Fibroblast of villous mesenchyme (primary cell): ENCODE results near the gene RFC5. TPM values are rescaled to one million over a fixed set of nuclear protein-coding genes. Genes with fewer than 3 reads are reported as not detected.

Source experiments
- DNase-seq: peaks from one replicate; pipeline ENCODE4 v3.0.0-alpha.2; 2010; ENCODE audit warnings: low read depth
- H3K4me3 ChIP-seq: 2 replicates; pipeline ENCODE4 v1.5.1; 2011; ENCODE audit warnings: low read depth, mild to moderate bottlenecking, low read length
- total RNA-seq: library from RNA; depleted of rRNA; stranded (reverse); fragments of >200 nt; gene quantifications from 2 replicates; pipeline ENCODE4 v1.2.3, GENCODE V29; 2012
- TF ChIP-seq, protein P1 (sequence below): IDR thresholded peaks from 2 replicates; pipeline ENCODE4 v1.5.1; 2012; ENCODE audit warnings: low read depth, mild to moderate bottlenecking, low read length; ENCODE audit not compliant: insufficient read depth

RFC5 gene
- total RNA-seq, 1 donor, result 15.5 TPM

DNA sequence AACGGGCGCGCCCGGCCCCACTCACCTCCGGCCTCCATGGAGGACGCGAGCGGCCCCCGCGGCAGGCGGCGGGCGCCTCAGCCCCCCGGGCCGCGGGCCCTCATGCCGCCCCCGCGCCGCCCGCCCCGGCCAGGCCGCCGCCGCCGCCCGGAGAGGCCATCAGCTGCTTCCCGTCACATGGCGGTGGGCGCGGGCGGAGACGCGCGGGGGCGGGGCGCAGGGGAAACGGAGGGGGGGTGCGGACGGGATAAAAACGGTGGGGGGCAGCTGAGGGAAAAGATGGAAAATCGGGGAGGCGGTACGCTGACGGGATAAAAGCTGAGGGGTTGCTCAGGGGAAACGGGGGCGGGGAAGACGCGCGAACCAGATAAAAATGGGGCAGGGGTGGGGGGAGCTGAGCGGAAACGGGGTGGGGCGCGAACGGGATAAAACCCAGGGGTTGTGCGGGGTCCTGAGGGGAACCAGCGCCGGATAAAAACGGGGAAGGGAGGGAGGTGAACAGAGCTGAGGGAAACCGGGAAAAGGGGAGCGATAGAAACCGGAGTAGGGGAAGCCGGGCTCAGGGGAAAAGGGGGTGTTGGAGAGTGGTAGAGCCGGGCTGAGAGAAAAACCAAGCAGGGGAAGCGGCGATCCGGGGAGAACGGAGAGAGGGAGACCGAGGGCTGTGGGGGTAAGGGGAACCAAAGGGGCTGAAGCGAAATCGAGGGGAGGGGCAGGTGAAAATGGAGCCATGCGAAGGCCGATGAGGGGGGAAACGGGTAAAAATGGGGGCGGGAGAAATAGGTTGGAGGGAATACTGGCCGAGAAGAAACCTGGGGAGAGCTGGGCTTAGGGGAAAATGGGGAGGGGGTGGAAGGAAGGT is 44.7 kb downstream of the RFC5 start, which contains the start of gene WSB2:
TSS of gene WSB2 (minus strand) at position 169 of the 862 bp plus-strand sequence. CDS start at position 38, 131 bp downstream.
- peak within 1 kb of the TSS; percentile 86 for H3K4me3 ChIP-seq
- TF ChIP-seq, protein P1, sequence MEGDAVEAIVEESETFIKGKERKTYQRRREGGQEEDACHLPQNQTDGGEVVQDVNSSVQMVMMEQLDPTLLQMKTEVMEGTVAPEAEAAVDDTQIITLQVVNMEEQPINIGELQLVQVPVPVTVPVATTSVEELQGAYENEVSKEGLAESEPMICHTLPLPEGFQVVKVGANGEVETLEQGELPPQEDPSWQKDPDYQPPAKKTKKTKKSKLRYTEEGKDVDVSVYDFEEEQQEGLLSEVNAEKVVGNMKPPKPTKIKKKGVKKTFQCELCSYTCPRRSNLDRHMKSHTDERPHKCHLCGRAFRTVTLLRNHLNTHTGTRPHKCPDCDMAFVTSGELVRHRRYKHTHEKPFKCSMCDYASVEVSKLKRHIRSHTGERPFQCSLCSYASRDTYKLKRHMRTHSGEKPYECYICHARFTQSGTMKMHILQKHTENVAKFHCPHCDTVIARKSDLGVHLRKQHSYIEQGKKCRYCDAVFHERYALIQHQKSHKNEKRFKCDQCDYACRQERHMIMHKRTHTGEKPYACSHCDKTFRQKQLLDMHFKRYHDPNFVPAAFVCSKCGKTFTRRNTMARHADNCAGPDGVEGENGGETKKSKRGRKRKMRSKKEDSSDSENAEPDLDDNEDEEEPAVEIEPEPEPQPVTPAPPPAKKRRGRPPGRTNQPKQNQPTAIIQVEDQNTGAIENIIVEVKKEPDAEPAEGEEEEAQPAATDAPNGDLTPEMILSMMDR, result no peak
- DNase-seq, result peak; percentile 66

DNA sequence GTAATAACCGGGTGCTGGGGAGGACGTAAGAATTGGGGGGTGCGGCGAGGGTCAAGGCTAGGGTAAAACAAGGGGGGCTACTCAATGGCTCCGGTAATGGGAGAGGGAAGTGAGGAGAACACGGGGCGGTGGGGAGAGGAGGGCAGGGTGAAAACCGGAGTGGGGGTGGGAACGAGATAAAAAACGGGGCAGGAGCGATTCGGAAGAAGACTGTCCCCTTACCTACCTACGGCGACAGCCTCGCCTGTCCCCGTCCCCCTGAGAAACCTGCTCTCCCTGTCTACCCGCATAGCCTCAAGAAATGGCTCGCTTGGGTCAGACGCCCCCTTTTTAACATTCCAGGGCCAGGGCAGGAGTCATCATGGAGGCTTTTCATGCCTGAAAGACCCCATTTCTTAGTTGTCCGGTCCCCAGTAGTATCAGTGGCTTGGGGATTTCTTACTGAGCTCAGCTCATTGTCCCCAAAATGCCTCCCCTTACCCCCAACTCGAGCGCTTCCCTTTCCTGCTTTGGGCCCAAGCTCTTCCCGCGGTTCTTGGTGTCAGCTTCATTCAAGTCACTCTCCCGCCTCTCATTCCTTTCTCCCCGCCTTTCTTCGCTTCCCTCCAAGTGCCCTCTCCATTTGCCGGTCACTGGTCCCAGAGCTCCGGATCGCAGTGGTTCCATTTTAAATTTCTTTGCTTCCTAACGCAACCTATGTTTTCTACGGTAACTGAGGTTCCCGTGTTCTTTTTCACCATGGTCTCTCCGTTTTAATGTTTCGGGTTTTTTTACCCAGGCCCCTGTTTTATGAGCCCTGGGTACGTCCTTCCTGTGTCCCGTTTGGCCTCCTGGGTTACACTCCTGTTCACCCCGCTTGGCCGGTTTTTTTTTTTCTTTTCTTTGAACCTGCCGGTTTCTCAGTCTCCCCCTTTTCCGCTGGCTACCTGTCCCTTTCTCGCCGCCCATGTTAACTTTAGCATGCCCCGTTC is 45.7 kb downstream of the RFC5 start:
- DNase-seq, result peak; percentile 60
- TF ChIP-seq, protein P1, result no peak

DNA sequence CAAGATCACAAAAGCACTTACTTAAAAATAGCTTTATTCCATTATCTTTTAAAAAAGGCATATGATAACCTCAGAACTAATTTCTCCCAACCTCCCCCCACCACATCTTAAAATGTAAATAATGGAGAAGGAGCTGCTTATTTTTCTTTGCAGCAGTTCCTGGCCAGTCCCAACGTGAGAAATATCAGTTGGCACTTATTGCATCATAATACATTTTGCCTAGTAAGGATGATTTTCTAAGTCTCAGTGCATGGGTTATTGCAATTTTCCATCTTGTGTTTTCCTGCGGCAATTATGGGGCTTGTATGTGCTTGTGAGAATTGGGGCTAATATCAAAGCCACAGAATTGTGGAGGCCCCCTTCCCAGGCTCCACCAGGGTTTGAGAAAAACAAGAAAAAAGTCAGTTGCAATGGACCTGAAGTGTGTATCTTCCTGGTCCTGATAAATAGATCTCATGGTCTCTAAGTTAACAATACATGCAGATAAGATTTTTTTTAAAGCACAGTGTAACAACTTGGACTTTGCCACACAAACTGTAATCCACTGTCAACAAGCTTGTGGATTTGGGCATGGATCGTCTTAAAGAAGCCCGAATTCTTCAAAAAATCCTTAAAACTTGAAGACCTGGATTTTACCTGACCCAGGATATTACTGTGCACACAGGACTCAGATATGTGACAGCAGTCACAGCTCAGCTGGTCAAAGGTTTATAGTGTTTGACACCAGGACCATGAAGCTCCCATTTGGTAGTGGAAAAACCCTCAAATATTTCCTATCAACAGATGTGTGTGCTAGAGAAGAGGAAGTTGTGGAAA is 47.3 kb downstream of the RFC5 start:
- TF ChIP-seq, protein P1, result no peak
- no peak overlapping the region for H3K4me3 ChIP-seq
- DNase-seq, result peak; percentile 71

More for the DNA sequence above, 45.7 kb downstream of the RFC5 start:
- peak overlapping the region; percentile 86 for H3K4me3 ChIP-seq

DNA sequence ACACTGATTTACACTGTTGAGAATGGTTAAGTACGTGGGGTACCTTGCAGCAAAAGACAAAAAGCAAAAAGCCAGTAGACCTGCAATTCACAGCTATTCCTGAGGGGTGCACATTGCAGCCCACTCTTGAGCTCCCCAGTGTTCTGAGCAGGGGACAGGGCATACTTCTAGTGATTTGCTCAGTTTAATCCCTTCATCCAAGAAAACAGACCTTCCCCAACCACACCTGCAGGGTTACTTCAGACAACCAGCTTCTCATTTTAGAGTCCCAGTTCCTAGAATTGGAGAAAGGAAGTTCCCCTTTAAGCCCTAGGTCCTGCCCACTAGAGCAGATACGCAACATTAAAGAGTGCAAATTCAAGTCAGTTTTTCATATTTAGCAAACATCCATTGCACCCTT is 48.1 kb downstream of the RFC5 start:
- TF ChIP-seq, protein P1, result peak; percentile 15
- no peak for DNase-seq

DNA sequence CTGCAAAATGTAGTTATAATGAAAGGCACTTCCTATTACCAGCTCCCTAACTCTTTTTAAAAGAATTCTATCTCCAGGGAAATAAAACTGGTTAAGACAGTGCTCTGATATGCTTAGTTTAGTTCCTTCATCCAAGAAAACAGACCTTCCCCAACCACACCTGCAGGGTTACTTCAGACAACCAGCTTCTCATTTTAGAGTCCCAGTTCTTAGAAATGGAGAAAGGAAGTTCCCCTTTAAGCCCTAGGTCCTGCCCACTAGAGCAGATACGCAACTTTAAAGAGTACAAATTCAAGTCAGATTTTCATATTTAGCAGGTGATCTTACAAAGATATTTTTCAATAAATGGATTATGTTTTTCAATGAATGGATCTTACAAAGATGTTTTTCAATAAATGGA is 48.9 kb downstream of the RFC5 start:
- TF ChIP-seq, protein P1, result no peak
- no peak overlapping the region for H3K4me3 ChIP-seq
- DNase-seq, result no peak

More for the DNA sequence above, 48.1 kb downstream of the RFC5 start:
- no peak overlapping the region for H3K4me3 ChIP-seq

DNA sequence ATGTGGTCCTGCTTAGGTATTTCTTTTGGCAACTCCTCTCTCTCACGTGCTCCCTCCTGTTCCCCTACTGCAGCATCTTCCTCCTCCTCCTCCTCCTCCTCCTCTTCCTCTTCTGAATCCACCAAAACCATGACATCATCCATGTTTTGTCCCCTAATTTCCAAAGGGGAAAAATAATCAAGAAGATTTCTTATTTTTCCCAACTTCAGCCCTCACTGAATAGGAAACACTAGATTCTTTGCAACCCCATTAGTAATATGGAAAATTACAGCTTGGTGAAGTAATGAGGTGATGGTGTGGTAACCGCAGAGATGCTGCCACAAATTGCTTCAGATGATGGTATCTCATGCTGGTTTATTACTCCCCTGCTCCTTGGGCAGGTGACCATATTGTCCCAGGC is 51.9 kb downstream of the RFC5 start:
- no peak for DNase-seq
- TF ChIP-seq, protein P1, result no peak
- H3K4me3 ChIP-seq, result no peak overlapping the region
